Measurements from ENCODE around the gene PDE1A. TPM values are rescaled to one million over a fixed set of nuclear protein-coding genes. Genes with fewer than 3 reads are reported as not detected.

PDE1A gene
- total RNA-seq, 2 experiments from 2014 or later, result not detected

DNA sequence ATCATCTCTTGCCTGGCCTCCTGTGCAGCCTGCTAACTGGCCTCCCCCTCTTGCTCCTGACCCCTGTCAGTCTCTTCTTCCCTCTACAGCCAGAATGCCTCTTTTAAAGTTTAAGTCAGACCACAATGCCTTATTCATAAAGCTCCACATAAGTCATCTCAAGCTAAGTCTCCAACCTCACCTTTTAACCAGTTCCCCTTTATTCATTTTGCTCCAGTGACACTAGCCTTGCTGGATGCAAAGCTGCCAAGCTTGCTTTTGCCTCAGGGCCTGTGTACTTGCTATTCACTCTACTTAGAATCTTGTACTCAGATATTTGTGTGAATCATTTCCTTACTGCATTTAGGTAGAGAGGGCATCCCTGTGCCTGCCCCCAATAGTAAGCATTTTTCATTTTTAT, 180.9 kb downstream of the PDE1A start:
- no peaks in the 10 kb centered on the region for H3K36me3 Mint-ChIP-seq (ENCODE audit: low read depth)
- Histone ChIP-seq H3K27ac (ENCODE audit: low read depth in 1 of 2, low read length in 2 of 2) (no peak overlapping the region), H3K36me3 (ENCODE audit: insufficient read depth, low read length) (no peaks in the 10 kb centered on the region), H3K9me3 (ENCODE audit: control insufficient read depth in 1 of 2, insufficient read depth in 1 of 2, low read length in 2 of 2) (no peaks in the 10 kb centered on the region), H3K4me3 (ENCODE audit: low read length) (no peak overlapping the region), H3K27me3 (ENCODE audit: control insufficient read depth in 1 of 2, insufficient read depth in 2 of 2, low read length in 2 of 2) (no peaks in the 10 kb centered on the region), H3K4me1 (ENCODE audit: insufficient read depth, low read length) (no peaks in the 10 kb centered on the region)
- no peak overlapping the region for H3K4me3 Mint-ChIP-seq
- CTCF ChIA-PET, result no interaction called here
- intact Hi-C loops (cut with DNase I, micrococcal nuclease), result no loop called here
- POLR2A ChIA-PET, result no interaction called here
- H3K27me3 Mint-ChIP-seq, result peaks cover 12% of the 10 kb centered on the region
- ATAC-seq (ENCODE audit: poor library complexity), result no peak
- no peaks in the 10 kb centered on the region for H3K4me1 Mint-ChIP-seq (ENCODE audit: low read depth)
- no peak for DNase-seq
- H3K9me3 Mint-ChIP-seq, result no peaks in the 10 kb centered on the region
- H3K27ac Mint-ChIP-seq, result no peak overlapping the region
- TF ChIP-seq, protein P1, sequence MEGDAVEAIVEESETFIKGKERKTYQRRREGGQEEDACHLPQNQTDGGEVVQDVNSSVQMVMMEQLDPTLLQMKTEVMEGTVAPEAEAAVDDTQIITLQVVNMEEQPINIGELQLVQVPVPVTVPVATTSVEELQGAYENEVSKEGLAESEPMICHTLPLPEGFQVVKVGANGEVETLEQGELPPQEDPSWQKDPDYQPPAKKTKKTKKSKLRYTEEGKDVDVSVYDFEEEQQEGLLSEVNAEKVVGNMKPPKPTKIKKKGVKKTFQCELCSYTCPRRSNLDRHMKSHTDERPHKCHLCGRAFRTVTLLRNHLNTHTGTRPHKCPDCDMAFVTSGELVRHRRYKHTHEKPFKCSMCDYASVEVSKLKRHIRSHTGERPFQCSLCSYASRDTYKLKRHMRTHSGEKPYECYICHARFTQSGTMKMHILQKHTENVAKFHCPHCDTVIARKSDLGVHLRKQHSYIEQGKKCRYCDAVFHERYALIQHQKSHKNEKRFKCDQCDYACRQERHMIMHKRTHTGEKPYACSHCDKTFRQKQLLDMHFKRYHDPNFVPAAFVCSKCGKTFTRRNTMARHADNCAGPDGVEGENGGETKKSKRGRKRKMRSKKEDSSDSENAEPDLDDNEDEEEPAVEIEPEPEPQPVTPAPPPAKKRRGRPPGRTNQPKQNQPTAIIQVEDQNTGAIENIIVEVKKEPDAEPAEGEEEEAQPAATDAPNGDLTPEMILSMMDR (IDR thresholded peaks at IDR 0.05), result no peak

DNA sequence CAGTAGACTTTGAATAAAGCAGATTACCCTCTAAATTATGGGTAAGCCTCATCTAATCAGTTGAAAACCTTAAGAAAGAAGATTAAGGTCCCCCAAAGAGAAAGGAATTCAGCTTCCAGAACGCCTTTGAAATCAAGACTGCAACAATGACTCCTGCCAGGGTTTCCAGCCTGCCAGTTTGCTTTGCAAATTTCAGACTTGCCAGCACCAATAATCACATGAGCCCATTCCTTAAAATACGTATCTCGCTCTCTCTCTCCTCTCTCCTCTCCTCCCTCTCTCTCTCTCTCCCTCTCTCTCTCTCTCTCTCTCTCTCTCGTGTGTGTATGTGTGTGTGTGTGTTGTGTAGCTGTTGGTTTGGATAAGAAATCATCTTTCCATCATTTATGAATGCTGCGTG, 184.2 kb downstream of the PDE1A start:
- no peak overlapping the region for H3K27ac ChIP-seq (ENCODE audit: low read depth in 1 of 2, low read length in 2 of 2)
- H3K9me3 ChIP-seq (ENCODE audit: control insufficient read depth in 1 of 2, insufficient read depth in 1 of 2, low read length in 2 of 2), result no peaks in the 10 kb centered on the region
- H3K27me3 ChIP-seq (ENCODE audit: control insufficient read depth in 1 of 2, insufficient read depth in 2 of 2, low read length in 2 of 2), result no peaks in the 10 kb centered on the region
- CTCF ChIA-PET, result interaction anchor here (0.5 kb wide), 1 partner anchor 13 kb away, joined by 3 read pairs; no protein-coding TSS in a partner anchor
- H3K4me3 Mint-ChIP-seq, result no peak overlapping the region
- no peaks in the 10 kb centered on the region for H3K4me1 ChIP-seq (ENCODE audit: insufficient read depth, low read length)
- H3K27ac Mint-ChIP-seq, result no peak overlapping the region
- H3K36me3 Mint-ChIP-seq (ENCODE audit: low read depth), result no peaks in the 10 kb centered on the region
- DNase-seq, result no peak
- no peaks in the 10 kb centered on the region for H3K9me3 Mint-ChIP-seq
- no peaks in the 10 kb centered on the region for H3K4me1 Mint-ChIP-seq (ENCODE audit: low read depth)
- peaks cover 8% of the 10 kb centered on the region for H3K27me3 Mint-ChIP-seq
- no peak overlapping the region for H3K4me3 ChIP-seq (ENCODE audit: low read length)
- TF ChIP-seq, protein P1 (IDR thresholded peaks at IDR 0.05), result no peak
- intact Hi-C loops (cut with DNase I, micrococcal nuclease), result no loop called here
- H3K36me3 ChIP-seq (ENCODE audit: insufficient read depth, low read length), result no peaks in the 10 kb centered on the region
- POLR2A ChIA-PET, result no interaction called here
- no peak for ATAC-seq (ENCODE audit: poor library complexity)

DNA sequence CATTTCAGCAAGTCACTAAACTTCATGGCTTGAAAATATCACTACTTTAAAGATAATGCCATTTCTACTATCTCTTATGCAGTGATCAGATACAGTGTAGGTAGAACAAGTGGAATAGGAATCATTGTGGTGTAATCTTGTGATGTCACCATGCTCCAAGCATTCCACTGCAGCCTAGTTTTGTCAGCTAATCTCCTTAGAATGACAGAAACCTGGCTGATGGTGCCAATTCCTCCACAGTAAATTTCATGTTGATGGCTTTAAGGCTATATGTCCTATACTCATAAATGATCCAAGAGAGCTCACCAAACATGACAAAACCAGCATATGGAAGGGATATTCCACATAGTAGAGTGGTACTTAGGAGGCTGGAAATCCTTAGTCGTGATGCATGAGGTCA, 184.9 kb downstream of the PDE1A start:
- Mint-ChIP-seq H3K27ac (no peak overlapping the region), H3K27me3 (peaks cover 2% of the 10 kb centered on the region), H3K9me3 (no peaks in the 10 kb centered on the region), H3K4me3 (no peak overlapping the region), H3K36me3 (ENCODE audit: low read depth) (no peaks in the 10 kb centered on the region), H3K4me1 (ENCODE audit: low read depth) (no peaks in the 10 kb centered on the region)
- intact Hi-C loops (cut with DNase I, micrococcal nuclease), result loop anchor here in 1 of 2 experiments (2.0 kb wide), 1 partner anchor 739 kb away; no protein-coding TSS in a partner anchor
- no peaks in the 10 kb centered on the region for H3K9me3 ChIP-seq (ENCODE audit: control insufficient read depth in 1 of 2, insufficient read depth in 1 of 2, low read length in 2 of 2)
- H3K36me3 ChIP-seq (ENCODE audit: insufficient read depth, low read length), result no peaks in the 10 kb centered on the region
- DNase-seq, result no peak
- H3K27ac ChIP-seq (ENCODE audit: low read depth in 1 of 2, low read length in 2 of 2), result no peak overlapping the region
- ChIA-PET POLR2A (no interaction called here), CTCF (interaction anchor here (0.5 kb wide), 1 partner anchor 13 kb away, joined by 3 read pairs; no protein-coding TSS in a partner anchor)
- TF ChIP-seq, protein P1 (IDR thresholded peaks at IDR 0.05), result no peak
- no peak for ATAC-seq (ENCODE audit: poor library complexity)
- H3K27me3 ChIP-seq (ENCODE audit: control insufficient read depth in 1 of 2, insufficient read depth in 2 of 2, low read length in 2 of 2), result no peaks in the 10 kb centered on the region
- no peaks in the 10 kb centered on the region for H3K4me1 ChIP-seq (ENCODE audit: insufficient read depth, low read length)
- H3K4me3 ChIP-seq (ENCODE audit: low read length), result no peak overlapping the region
